Breast epithelium (tissue), 4 donors: ENCODE data around the gene SPNS2. TPM values are rescaled to one million over a fixed set of nuclear protein-coding genes. Genes with fewer than 3 reads are reported as not detected.

Source experiments
- DNase-seq, 2 donors: peaks; one replicate each; pipeline ENCODE4 v3.0.0-alpha.2; 2019; ENCODE audit warnings: low spot score in 2 of 2
- H3K27ac ChIP-seq, 2 donors: fragments of 200-600 bp; sonication (generic) in 1 of 2; one replicate each; pipeline ENCODE4 v1.5.1; 2016 to 2019; ENCODE audit warnings: mild to moderate bottlenecking in 1 of 2
- H3K27me3 ChIP-seq, 2 donors: fragments of 200-600 bp; sonication (generic) in 1 of 2; one replicate each; pipeline versions ENCODE4 v1.5.1 to v1.6.0; 2017 to 2019; ENCODE audit warnings: control low read depth in 1 of 2, mild to moderate bottlenecking in 1 of 2
- H3K36me3 ChIP-seq: fragments of 200-600 bp; one replicate; pipeline ENCODE4 v1.5.1; 2019
- H3K4me1 ChIP-seq, 2 donors: fragments of 200-600 bp; sonication (generic); one replicate each; pipeline ENCODE4 v1.5.1; 2016 to 2019; ENCODE audit warnings: control low read depth in 1 of 2
- H3K4me3 ChIP-seq, 3 donors: fragments of 200-600 bp; sonication (generic); 1 replicate in 2 of 3; 2 replicates in 1 of 3; pipeline ENCODE4 v1.5.1; 2016 to 2019; ENCODE audit warnings: mild to moderate bottlenecking in 3 of 3, moderate library complexity in 2 of 3
- H3K9me3 ChIP-seq, 2 donors: fragments of 200-600 bp; sonication (generic) in 1 of 2; one replicate each; pipeline ENCODE4 v1.5.1; 2016 to 2019; ENCODE audit warnings: control low read depth in 1 of 2
- POLR2A ChIP-seq: fragments of 450-650 bp; IDR thresholded peaks from one replicate; pipeline ENCODE4 v1.6.1; 2016; ENCODE audit warnings: antibody characterized with exemption, mild to moderate bottlenecking, moderate library complexity
- POLR2AphosphoS5 ChIP-seq, 3 donors: sonication (generic); formaldehyde crosslinking; IDR thresholded peaks; one replicate each; pipeline ENCODE4 v1.6.1; 2017; ENCODE audit warnings: antibody characterized with exemption in 3 of 3
- intact Hi-C: fragments of 100-400 bp; cut with DNase I; formaldehyde crosslinking; loops from one replicate; pipeline ENCODE4 v1.15.1; 2023; ENCODE audit warnings: low total_unique reads
- total RNA-seq, 3 donors: library from RNA; depleted of rRNA; stranded (reverse); fragments of >200 nt; gene quantifications; one replicate each; pipeline ENCODE4 v1.1.0, GENCODE V29; 2016
- TF ChIP-seq, protein P1 (sequence below), 3 donors: fragments of 450-650 bp; IDR thresholded peaks; one replicate each; pipeline ENCODE4 v1.5.1; 2016 to 2017; ENCODE audit warnings: antibody characterized with exemption in 3 of 3, mild to moderate bottlenecking in 3 of 3, moderate library complexity in 3 of 3

SPNS2 gene
- total RNA-seq, 3 donors from 2014 or later, result 5.3 to 14.1 (median 11.5) TPM

DNA sequence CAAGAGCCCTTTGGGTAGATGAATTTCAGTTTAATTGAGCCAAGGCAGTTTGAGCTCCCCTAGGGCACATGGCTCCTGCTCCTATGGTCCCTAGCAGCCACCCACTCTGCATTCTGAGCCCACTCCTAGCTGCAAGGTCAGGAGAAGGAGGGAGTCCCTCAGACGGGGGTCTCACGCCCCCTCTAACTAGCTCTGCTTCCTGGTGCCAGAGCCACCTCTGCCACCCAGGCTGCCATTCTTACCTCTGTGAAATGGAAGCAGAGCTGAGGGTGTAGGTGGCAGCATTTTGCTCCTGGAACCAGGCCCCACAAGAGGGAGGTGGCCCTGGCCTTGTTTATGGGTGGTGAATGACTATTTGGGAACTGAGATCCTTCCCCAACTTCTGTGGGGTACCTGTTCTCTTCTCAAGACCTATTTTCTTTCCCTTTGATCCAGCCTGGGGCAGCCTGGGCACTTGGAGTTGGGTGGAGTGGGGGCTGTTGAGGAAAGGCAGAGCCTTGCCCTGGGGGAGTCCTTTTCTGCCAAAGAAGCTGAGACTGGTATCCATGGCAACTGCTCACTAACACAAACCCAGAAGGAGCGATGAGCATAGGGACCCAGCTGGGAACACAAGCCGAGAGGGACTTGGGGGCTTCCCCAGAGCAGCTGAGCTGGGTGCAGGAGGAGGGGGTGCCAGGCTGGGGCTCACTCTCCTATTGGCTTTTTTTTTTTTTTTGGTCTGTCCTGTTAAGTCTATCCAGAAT is 4.8 kb downstream of the SPNS2 start:
- Histone ChIP-seq H3K4me3 (no peak overlapping the region), H3K4me1 (peaks cover 4 to 6% of the 10 kb centered on the region in 2 donors), H3K36me3 (no peaks in the 10 kb centered on the region), H3K27me3 (peaks cover 11 to 28% of the 10 kb centered on the region in 2 donors), H3K9me3 (no peaks in the 10 kb centered on the region), H3K27ac (peak overlapping the region; percentile 19 to 24)
- intact Hi-C loops, result loop anchor here (10.0 kb wide), 1 partner anchor 1469 kb away; no protein-coding TSS in a partner anchor
- DNase-seq, result no peak
- TF ChIP-seq, protein P1, sequence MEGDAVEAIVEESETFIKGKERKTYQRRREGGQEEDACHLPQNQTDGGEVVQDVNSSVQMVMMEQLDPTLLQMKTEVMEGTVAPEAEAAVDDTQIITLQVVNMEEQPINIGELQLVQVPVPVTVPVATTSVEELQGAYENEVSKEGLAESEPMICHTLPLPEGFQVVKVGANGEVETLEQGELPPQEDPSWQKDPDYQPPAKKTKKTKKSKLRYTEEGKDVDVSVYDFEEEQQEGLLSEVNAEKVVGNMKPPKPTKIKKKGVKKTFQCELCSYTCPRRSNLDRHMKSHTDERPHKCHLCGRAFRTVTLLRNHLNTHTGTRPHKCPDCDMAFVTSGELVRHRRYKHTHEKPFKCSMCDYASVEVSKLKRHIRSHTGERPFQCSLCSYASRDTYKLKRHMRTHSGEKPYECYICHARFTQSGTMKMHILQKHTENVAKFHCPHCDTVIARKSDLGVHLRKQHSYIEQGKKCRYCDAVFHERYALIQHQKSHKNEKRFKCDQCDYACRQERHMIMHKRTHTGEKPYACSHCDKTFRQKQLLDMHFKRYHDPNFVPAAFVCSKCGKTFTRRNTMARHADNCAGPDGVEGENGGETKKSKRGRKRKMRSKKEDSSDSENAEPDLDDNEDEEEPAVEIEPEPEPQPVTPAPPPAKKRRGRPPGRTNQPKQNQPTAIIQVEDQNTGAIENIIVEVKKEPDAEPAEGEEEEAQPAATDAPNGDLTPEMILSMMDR (IDR thresholded peaks at IDR 0.05), result no peak
- TF ChIP-seq POLR2A (no peak), POLR2AphosphoS5 (IDR thresholded peaks at IDR 0.05) (no peak)

DNA sequence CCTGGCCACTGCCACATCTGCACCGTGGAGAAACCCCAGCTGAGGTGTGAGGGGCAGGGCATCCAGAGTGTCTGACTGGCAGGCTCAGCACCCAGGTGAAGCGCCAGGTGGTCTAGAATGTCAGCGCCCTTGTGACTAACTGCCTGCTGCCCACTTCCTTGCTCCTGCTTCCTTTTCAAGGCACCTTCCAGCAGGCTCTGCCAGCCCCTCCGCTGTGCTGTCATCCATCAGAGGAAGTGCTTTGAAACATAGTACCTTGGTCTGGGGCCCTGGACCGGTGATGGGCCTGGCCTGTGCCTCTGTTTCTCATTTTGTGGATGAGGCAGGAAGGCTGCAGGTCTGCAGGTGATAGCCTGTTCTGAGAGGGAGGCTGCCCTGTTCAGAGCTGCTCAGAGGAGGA is 5.5 kb downstream of the SPNS2 start:
- peak overlapping the region in 1 of 2 donors; percentile 24 for H3K27ac ChIP-seq
- no peak overlapping the region for H3K4me3 ChIP-seq
- intact Hi-C loops, result loop anchor here (10.0 kb wide), 1 partner anchor 1469 kb away; no protein-coding TSS in a partner anchor
- peaks cover 1 to 11% of the 10 kb centered on the region in 2 donors for H3K4me1 ChIP-seq
- no peak for DNase-seq
- TF ChIP-seq POLR2AphosphoS5 (IDR thresholded peaks at IDR 0.05) (no peak), POLR2A (no peak)
- TF ChIP-seq, protein P1 (IDR thresholded peaks at IDR 0.05), result no peak
- no peaks in the 10 kb centered on the region for H3K9me3 ChIP-seq
- peaks cover 11 to 28% of the 10 kb centered on the region in 2 donors for H3K27me3 ChIP-seq
- no peaks in the 10 kb centered on the region for H3K36me3 ChIP-seq

DNA sequence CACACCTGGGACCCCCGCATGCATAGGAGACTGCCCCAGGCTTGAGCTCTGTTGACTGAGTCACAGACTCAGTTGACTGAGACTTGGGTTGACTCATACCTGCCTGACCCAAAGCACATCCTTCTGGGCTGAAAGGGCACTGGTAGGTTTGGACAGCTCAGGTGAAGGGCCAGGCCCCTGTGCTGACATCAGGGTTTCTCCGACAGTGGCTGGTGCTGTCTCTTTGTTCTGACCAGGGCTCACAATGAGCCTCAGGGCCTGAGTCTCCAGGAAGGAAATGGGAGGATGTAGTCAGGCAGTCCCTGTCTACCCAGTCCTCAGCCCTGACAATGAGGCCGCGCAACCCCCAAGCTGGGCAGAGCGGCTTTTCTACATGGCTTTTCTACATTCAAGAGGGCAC is 6.5 kb downstream of the SPNS2 start:
- intact Hi-C loops, result loop anchor here (5.0 to 10.0 kb wide), 2 partner anchors 743 to 1470 kb away; no protein-coding TSS in a partner anchor
- H3K27me3 ChIP-seq, result peaks cover 5 to 18% of the 10 kb centered on the region in 2 donors
- peak overlapping the region in 1 of 2 donors; percentile 86 for H3K27ac ChIP-seq
- no peaks in the 10 kb centered on the region for H3K36me3 ChIP-seq
- no peaks in the 10 kb centered on the region for H3K9me3 ChIP-seq
- H3K4me3 ChIP-seq, result no peak overlapping the region
- DNase-seq, result no peak
- no peak for TF ChIP-seq POLR2AphosphoS5 (IDR thresholded peaks at IDR 0.05)
- TF ChIP-seq, protein P1 (IDR thresholded peaks at IDR 0.05), result no peak
- no peak for TF ChIP-seq POLR2A
- peaks cover 0 to 17% of the 10 kb centered on the region in 2 donors for H3K4me1 ChIP-seq

DNA sequence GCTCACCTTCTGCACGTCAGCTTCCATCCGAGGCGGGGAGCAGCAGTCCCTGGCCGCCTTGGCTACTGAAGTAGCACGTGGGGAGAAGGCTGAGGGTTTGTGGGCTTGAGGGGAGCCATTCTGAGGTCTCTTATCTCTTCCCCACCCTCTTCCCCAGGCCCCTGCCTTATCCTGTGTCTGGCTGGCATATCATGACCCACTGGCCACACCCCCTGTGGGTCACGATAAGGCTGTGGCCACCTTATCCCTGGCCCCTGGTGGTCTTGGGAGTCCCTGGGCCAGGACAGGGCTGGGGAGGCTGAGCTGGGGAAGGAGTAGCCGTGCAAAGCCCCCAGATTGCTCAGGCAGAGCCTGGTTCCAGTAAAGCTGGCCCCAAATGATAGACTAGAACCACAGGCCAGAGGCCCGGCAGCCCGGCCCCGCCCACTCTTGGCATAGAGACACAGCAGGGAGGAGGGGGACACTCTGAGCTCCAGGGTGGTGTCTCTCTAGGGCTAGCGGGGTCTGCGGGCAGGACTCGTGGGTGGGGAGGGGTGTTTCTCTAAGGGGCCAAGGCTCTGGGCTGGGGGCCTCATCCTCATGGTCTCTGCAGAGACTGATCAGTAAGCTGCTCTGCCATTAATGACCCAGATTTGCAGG is 7.6 kb downstream of the SPNS2 start:
- H3K4me1 ChIP-seq, result peaks cover 0 to 17% of the 10 kb centered on the region in 2 donors
- H3K27ac ChIP-seq, result peak overlapping the region; percentile 80 to 86
- H3K4me3 ChIP-seq, result no peak overlapping the region
- no peaks in the 10 kb centered on the region for H3K9me3 ChIP-seq
- DNase-seq, result no peak
- no peaks in the 10 kb centered on the region for H3K36me3 ChIP-seq
- intact Hi-C loops, result loop anchor here (5.0 to 10.0 kb wide), 2 partner anchors 744 to 1471 kb away; no protein-coding TSS in a partner anchor
- peaks cover 0 to 6% of the 10 kb centered on the region in 2 donors for H3K27me3 ChIP-seq
- TF ChIP-seq POLR2AphosphoS5 (IDR thresholded peaks at IDR 0.05) (no peak), POLR2A (no peak)
- TF ChIP-seq, protein P1 (IDR thresholded peaks at IDR 0.05), result no peak
